Gastrocnemius medialis (tissue), 4 donors: ENCODE measurements around the gene CREBL2. TPM values are rescaled to one million over a fixed set of nuclear protein-coding genes. Genes with fewer than 3 reads are reported as not detected.

Source experiments
- ATAC-seq, 2 donors: fragments of 150-250 bp; one replicate each; pipeline ENCODE4 v1.9.1; 2016
- DNase-seq, 2 donors: peaks; one replicate each; pipeline ENCODE4 v3.0.0-alpha.2; 2019
- H3K27ac ChIP-seq, 4 donors: fragments of 200-600 bp; sonication (generic); 1 replicate in 1 of 4; 2 replicates in 3 of 4; pipeline ENCODE4 v1.5.1; 2016 to 2018; ENCODE audit warnings: mild to moderate bottlenecking in 2 of 4, moderate library complexity in 1 of 4
- H3K27me3 ChIP-seq, 3 donors: fragments of 200-600 bp; sonication (generic) in 2 of 3; 1 replicate in 1 of 3; 2 replicates in 2 of 3; pipeline versions ENCODE4 v1.5.1 to v1.6.0; 2016 to 2019; ENCODE audit warnings: mild to moderate bottlenecking in 1 of 3, moderate library complexity in 1 of 3
- H3K36me3 ChIP-seq, 2 donors: fragments of 200-600 bp; sonication (generic) in 1 of 2; one replicate each; pipeline ENCODE4 v1.5.1; 2017 to 2018
- H3K4me1 ChIP-seq, 2 donors: fragments of 200-600 bp; sonication (generic) in 1 of 2; one replicate each; pipeline ENCODE4 v1.5.1; 2016 to 2017; ENCODE audit warnings: mild to moderate bottlenecking in 2 of 2
- H3K4me3 ChIP-seq, 4 donors: fragments of 200-600 bp; sonication (generic) in 3 of 4; 1 replicate in 1 of 4; 2 replicates in 3 of 4; pipeline ENCODE4 v1.5.1; 2016 to 2019; ENCODE audit warnings: mild to moderate bottlenecking in 2 of 4
- H3K9me3 ChIP-seq, 3 donors: fragments of 200-600 bp; sonication (generic) in 2 of 3; 1 replicate in 1 of 3; 2 replicates in 2 of 3; pipeline ENCODE4 v1.5.1; 2016 to 2019
- POLR2A ChIP-seq, 2 donors: fragments of 450-650 bp; IDR thresholded peaks; one replicate each; pipeline ENCODE4 v1.6.1; 2017; ENCODE audit warnings: antibody characterized with exemption in 2 of 2, mild to moderate bottlenecking in 2 of 2, moderate library complexity in 2 of 2
- in situ Hi-C, 4 donors: fragments of 200-750 bp; cut with MboI; loops; one replicate each; pipeline versions ENCODE4 v1.15.0 to v1.8.0; 2017; ENCODE audit warnings: low sequenced_read_pairs in 4 of 4
- intact Hi-C: fragments of 100-400 bp; cut with DNase I; formaldehyde crosslinking; loops from one replicate; pipeline ENCODE4 v1.15.1; 2023; ENCODE audit warnings: low total_unique reads
- total RNA-seq, 4 donors: library from RNA; depleted of rRNA; stranded (reverse); fragments of >200 nt; gene quantifications; one replicate each; pipeline versions ENCODE4 v1.1.0 to v1.2.3, GENCODE V29; 2016
- TF ChIP-seq, protein P1 (sequence below), 5 experiments: fragments of 450-650 bp in 3 of 5; fragments of 200-600 bp in 2 of 5; sonication (generic) in 2 of 5; IDR thresholded peaks in 4 of 5; conservative IDR thresholded peaks in 1 of 5; 1 replicate in 4 of 5; 2 replicates in 1 of 5; pipeline ENCODE4 v1.5.1; 2016 to 2019; ENCODE audit warnings: antibody characterized with exemption in 5 of 5, mild to moderate bottlenecking in 3 of 5, moderate library complexity in 3 of 5

CREBL2 gene
- total RNA-seq, 4 donors from 2014 or later, result 6.3 to 13.6 (median 10.3) TPM

GRCh38 chr12:12627308-12627827 is 15.7 kb downstream of the CREBL2 start:
- H3K4me1 ChIP-seq, result peaks cover 3 to 8% of the 10 kb centered on the region in 2 donors
- ATAC-seq, result no peak
- TF ChIP-seq POLR2A (IDR thresholded peaks at IDR 0.05), result no peak
- TF ChIP-seq, protein P1, sequence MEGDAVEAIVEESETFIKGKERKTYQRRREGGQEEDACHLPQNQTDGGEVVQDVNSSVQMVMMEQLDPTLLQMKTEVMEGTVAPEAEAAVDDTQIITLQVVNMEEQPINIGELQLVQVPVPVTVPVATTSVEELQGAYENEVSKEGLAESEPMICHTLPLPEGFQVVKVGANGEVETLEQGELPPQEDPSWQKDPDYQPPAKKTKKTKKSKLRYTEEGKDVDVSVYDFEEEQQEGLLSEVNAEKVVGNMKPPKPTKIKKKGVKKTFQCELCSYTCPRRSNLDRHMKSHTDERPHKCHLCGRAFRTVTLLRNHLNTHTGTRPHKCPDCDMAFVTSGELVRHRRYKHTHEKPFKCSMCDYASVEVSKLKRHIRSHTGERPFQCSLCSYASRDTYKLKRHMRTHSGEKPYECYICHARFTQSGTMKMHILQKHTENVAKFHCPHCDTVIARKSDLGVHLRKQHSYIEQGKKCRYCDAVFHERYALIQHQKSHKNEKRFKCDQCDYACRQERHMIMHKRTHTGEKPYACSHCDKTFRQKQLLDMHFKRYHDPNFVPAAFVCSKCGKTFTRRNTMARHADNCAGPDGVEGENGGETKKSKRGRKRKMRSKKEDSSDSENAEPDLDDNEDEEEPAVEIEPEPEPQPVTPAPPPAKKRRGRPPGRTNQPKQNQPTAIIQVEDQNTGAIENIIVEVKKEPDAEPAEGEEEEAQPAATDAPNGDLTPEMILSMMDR (IDR thresholded peaks at IDR 0.05 in 4 of 5, conservative IDR thresholded peaks at IDR 0.05 in 1 of 5), result no peak

GRCh38 chr12:12628013-12628412 is 16.3 kb downstream of the CREBL2 start:
- ATAC-seq (no peak), DNase-seq (no peak)
- Histone ChIP-seq H3K36me3 (no peaks in the 10 kb centered on the region), H3K27ac (no peak overlapping the region), H3K9me3 (no peaks in the 10 kb centered on the region), H3K4me3 (no peak overlapping the region), H3K27me3 (no peaks in the 10 kb centered on the region), H3K4me1 (peaks cover 3 to 8% of the 10 kb centered on the region in 2 donors)
- intact Hi-C loops, result no loop called here
- TF ChIP-seq, protein P1 (IDR thresholded peaks at IDR 0.05 in 4 of 5, conservative IDR thresholded peaks at IDR 0.05 in 1 of 5), result no peak
- TF ChIP-seq POLR2A (IDR thresholded peaks at IDR 0.05), result no peak
- in situ Hi-C loops, result no loop called here

More at GRCh38 chr12:12627308-12627827, 15.7 kb downstream of the CREBL2 start:
- no peak for DNase-seq
- no peaks in the 10 kb centered on the region for H3K27me3 ChIP-seq
- in situ Hi-C loops, result no loop called here
- H3K9me3 ChIP-seq, result no peaks in the 10 kb centered on the region
- H3K4me3 ChIP-seq, result no peak overlapping the region
- intact Hi-C loops, result no loop called here
- no peak overlapping the region for H3K27ac ChIP-seq
- no peaks in the 10 kb centered on the region for H3K36me3 ChIP-seq

DNA sequence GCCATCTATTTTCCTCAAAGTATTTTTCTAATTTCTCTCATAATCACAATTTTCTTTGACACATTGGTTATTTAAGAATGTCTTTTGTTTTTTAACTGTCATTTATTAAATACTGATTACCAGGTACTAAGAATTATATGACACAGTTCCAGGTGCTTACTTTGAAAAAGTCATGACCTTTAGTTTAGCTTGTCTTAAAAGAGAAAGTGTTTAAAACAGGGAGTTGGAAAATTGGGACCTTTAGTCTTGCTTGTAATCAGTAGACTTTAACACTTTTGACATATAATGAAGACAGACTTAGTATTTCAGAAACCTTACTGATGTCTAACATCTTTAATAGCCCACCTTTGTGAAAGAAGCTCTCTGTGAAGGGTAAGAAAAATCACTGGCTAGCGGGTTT is 19.2 kb downstream of the CREBL2 start:
- H3K36me3 ChIP-seq, result peaks cover 0 to 5% of the 10 kb centered on the region in 2 donors
- no peaks in the 10 kb centered on the region for H3K27me3 ChIP-seq
- DNase-seq, result no peak
- TF ChIP-seq, protein P1 (IDR thresholded peaks at IDR 0.05 in 4 of 5, conservative IDR thresholded peaks at IDR 0.05 in 1 of 5), result no peak
- TF ChIP-seq POLR2A (IDR thresholded peaks at IDR 0.05), result no peak
- no peak overlapping the region for H3K27ac ChIP-seq
- H3K9me3 ChIP-seq, result no peaks in the 10 kb centered on the region
- ATAC-seq, result no peak
- intact Hi-C loops (no loop called here), in situ Hi-C loops (no loop called here)
- H3K4me3 ChIP-seq, result no peak overlapping the region
- H3K4me1 ChIP-seq, result peaks cover 3 to 8% of the 10 kb centered on the region in 2 donors

GRCh38 chr12:12635651-12636050 is 24.0 kb downstream of the CREBL2 start:
- no peaks in the 10 kb centered on the region for H3K27me3 ChIP-seq

More at GRCh38 chr12:12635651-12636050, 24.0 kb downstream of the CREBL2 start:
- no peak for ATAC-seq
- no peak overlapping the region for H3K4me3 ChIP-seq
- no peaks in the 10 kb centered on the region for H3K4me1 ChIP-seq
- TF ChIP-seq, protein P1 (IDR thresholded peaks at IDR 0.05 in 4 of 5, conservative IDR thresholded peaks at IDR 0.05 in 1 of 5), result no peak
- TF ChIP-seq POLR2A (IDR thresholded peaks at IDR 0.05), result no peak
- no peak overlapping the region for H3K27ac ChIP-seq
- intact Hi-C loops, result no loop called here
- in situ Hi-C loops, result no loop called here
- DNase-seq, result no peak
- H3K36me3 ChIP-seq, result peaks cover 0 to 51% of the 10 kb centered on the region in 2 donors
- no peaks in the 10 kb centered on the region for H3K9me3 ChIP-seq
